CD4-positive, alpha-beta T cell treated with Interleukin-15 for 4 hours (primary cell): ENCODE data around the gene FUOM.

Source experiments
- DNase-seq: peaks from one replicate; pipeline ENCODE4 v3.0.0-alpha.2; 2020; ENCODE audit warnings: low spot score

FUOM gene

GRCh38 chr10:133357285-133358161, at the start of gene FUOM:
FUOM (minus strand) TSS chr10:133358019; CDS start chr10:133358007, 12 bp downstream.
- DNase-seq = peak; percentile 59

GRCh38 chr10:133405844-133406527, 48.2 kb upstream of the FUOM start:
- no peak for DNase-seq

- no peak for DNase-seq
These were observed 47.5 kb upstream of the FUOM start for GRCh38 chr10:133405272-133405671.

- no peak for DNase-seq
These were observed 46.0 kb upstream of the FUOM start for GRCh38 chr10:133403784-133404183.

GRCh38 chr10:133403359-133403758, 45.5 kb upstream of the FUOM start:
- DNase-seq = no peak

- DNase-seq = no peak
These were observed 44.3 kb upstream of the FUOM start for GRCh38 chr10:133401981-133402725.

GRCh38 chr10:133401500-133401899, 43.7 kb upstream of the FUOM start:
- no peak for DNase-seq

- no peak for DNase-seq
These were observed 43.0 kb upstream of the FUOM start for GRCh38 chr10:133400624-133401424.

- no peak for DNase-seq
These were observed 41.3 kb upstream of the FUOM start for GRCh38 chr10:133399123-133399601.

GRCh38 chr10:133397938-133398337, 40.1 kb upstream of the FUOM start:
- DNase-seq = no peak

- no peak for DNase-seq
These were observed 38.3 kb upstream of the FUOM start for GRCh38 chr10:133396035-133396624.

- no peak for DNase-seq
These were observed 37.0 kb upstream of the FUOM start for GRCh38 chr10:133394801-133395221.

- DNase-seq = peak; percentile 94
These were observed 36.3 kb upstream of the FUOM start, which contains the start of gene MTG1 for GRCh38 chr10:133394064-133394663. MTG1 (plus strand) TSS chr10:133394157; CDS start chr10:133394221, 64 bp downstream.

GRCh38 chr10:133393401-133394063, 35.7 kb upstream of the FUOM start:
- DNase-seq = no peak

GRCh38 chr10:133391761-133392518, 34.1 kb upstream of the FUOM start:
- DNase-seq = peak; percentile 53

GRCh38 chr10:133391249-133391635, 33.4 kb upstream of the FUOM start:
- DNase-seq = no peak

- DNase-seq = no peak
These were observed 32.9 kb upstream of the FUOM start for GRCh38 chr10:133390597-133391248.

GRCh38 chr10:133388973-133389818, 31.4 kb upstream of the FUOM start:
- DNase-seq = peak; percentile 58
